Upper lobe of left lung (tissue), 6 donors: ENCODE results near the gene ZNF408. TPM values are rescaled to one million over a fixed set of nuclear protein-coding genes. Genes with fewer than 3 reads are reported as not detected.

ENCODE experiments used
- ATAC-seq, 2 donors: fragments of 200-7000 bp; cut with Tn5 transposase; one replicate each; pipeline ENCODE4 v1.9.1; 2022; ENCODE audit warnings: mild to moderate bottlenecking in 2 of 2, moderate library complexity in 2 of 2; ENCODE audit not compliant: low FRiP score in 2 of 2
- DNase-seq, 2 donors: peaks; one replicate each; pipeline ENCODE4 v3.0.0-alpha.2; 2019 to 2020
- H3K27ac ChIP-seq, 4 donors: fragments of 200-600 bp; sonication (generic); one replicate each; pipeline ENCODE4 v1.5.1; 2016 to 2019
- H3K27me3 ChIP-seq, 4 donors: fragments of 200-600 bp; sonication (generic); one replicate each; pipeline ENCODE4 v1.5.1; 2017 to 2019
- H3K36me3 ChIP-seq, 4 donors: fragments of 200-600 bp; sonication (generic); one replicate each; pipeline ENCODE4 v1.5.1; 2016 to 2019
- H3K4me1 ChIP-seq, 4 donors: fragments of 200-600 bp; sonication (generic); one replicate each; pipeline ENCODE4 v1.5.1; 2018 to 2019
- H3K4me3 ChIP-seq, 4 donors: fragments of 200-600 bp; sonication (generic); one replicate each; pipeline ENCODE4 v1.5.1; 2017 to 2019; ENCODE audit warnings: mild to moderate bottlenecking in 2 of 4, moderate library complexity in 1 of 4
- H3K9me3 ChIP-seq, 4 donors: fragments of 200-600 bp; sonication (generic); one replicate each; pipeline ENCODE4 v1.5.1; 2018 to 2019
- CTCF ChIP-seq, 6 experiments: fragments of 450-650 bp in 4 of 6; fragments of 200-600 bp in 2 of 6; sonication (generic) in 2 of 6; IDR thresholded peaks; one replicate each; pipeline ENCODE4 v1.5.1; 2016 to 2019; ENCODE audit warnings: antibody characterized with exemption in 6 of 6
- EP300 ChIP-seq, 4 donors: sonication (generic); formaldehyde crosslinking; IDR thresholded peaks; one replicate each; pipeline ENCODE4 v1.5.1; 2017; ENCODE audit warnings: antibody characterized with exemption in 4 of 4, control low read depth in 2 of 4
- POLR2A ChIP-seq, 4 donors: fragments of 450-650 bp; IDR thresholded peaks; one replicate each; pipeline ENCODE4 v1.5.1; 2016 to 2017; ENCODE audit warnings: antibody characterized with exemption in 4 of 4, mild to moderate bottlenecking in 2 of 4
- POLR2AphosphoS5 ChIP-seq, 2 donors: sonication (generic); formaldehyde crosslinking; IDR thresholded peaks; one replicate each; pipeline ENCODE4 v1.5.1; 2017; ENCODE audit warnings: antibody characterized with exemption in 2 of 2
- whole genome bisulfite sequencing, 2 donors: methylation state at CpG; one replicate each; pipeline ENCODE4 v1.1.5; 2017 to 2018; 5-methylcytosine and 5-hydroxymethylcytosine counted together
- total RNA-seq, 6 donors: library from RNA; depleted of rRNA in 4 of 6; stranded (reverse); fragments of >200 nt in 4 of 6; gene quantifications; one replicate each; pipeline versions ENCODE4 v1.1.0 to v1.2.1, GENCODE V29; 2016 to 2021
- donor health status: DM: no; HTN: no; CAD: no; lungs with moderate emphysema.
- donor health status: DM: no; HTN: yes; CAD: no; lungs with severe emphysema.

Gene ZNF408
- total RNA-seq, 6 donors from 2014 or later: 5.3 to 17.2 (median 10.5) TPM

DNA sequence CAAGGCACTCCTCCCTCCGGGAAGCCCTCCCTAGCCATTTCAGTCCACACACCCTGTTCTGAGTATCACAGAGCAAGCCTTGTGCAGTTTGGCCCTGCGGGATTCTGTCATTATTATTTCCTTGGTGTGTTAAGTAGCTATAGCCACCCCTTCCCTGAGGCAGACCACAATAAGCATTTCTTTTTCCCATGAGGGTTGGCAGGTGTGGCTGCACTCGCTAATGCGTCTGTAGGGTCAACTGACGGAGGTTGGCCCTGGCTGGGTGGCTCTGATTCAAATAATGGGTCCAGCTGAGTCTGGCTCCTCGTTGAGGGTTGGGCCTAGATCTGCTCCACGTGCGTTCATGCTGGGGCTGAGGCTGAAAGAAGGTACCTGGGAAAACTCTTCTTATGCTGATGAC, 23.3 kb downstream of the ZNF408 start:
- 71 to 77% methylated on average over 8 of the region's 8 CpGs for WGBS, 2 donors
- Histone ChIP-seq H3K9me3 (no peaks in the 10 kb centered on the region), H3K27ac (no peak overlapping the region), H3K27me3 (no peaks in the 10 kb centered on the region), H3K4me1 (no peaks in the 10 kb centered on the region), H3K36me3 (no peaks in the 10 kb centered on the region), H3K4me3 (no peak overlapping the region)
- DNase-seq (no peak), ATAC-seq (no peak)
- TF ChIP-seq EP300 (IDR thresholded peaks at IDR 0.05): no peak
- no peak for TF ChIP-seq POLR2A (IDR thresholded peaks at IDR 0.05)
- no peak for TF ChIP-seq POLR2AphosphoS5 (IDR thresholded peaks at IDR 0.05)
- TF ChIP-seq CTCF (IDR thresholded peaks at IDR 0.05): no peak

DNA sequence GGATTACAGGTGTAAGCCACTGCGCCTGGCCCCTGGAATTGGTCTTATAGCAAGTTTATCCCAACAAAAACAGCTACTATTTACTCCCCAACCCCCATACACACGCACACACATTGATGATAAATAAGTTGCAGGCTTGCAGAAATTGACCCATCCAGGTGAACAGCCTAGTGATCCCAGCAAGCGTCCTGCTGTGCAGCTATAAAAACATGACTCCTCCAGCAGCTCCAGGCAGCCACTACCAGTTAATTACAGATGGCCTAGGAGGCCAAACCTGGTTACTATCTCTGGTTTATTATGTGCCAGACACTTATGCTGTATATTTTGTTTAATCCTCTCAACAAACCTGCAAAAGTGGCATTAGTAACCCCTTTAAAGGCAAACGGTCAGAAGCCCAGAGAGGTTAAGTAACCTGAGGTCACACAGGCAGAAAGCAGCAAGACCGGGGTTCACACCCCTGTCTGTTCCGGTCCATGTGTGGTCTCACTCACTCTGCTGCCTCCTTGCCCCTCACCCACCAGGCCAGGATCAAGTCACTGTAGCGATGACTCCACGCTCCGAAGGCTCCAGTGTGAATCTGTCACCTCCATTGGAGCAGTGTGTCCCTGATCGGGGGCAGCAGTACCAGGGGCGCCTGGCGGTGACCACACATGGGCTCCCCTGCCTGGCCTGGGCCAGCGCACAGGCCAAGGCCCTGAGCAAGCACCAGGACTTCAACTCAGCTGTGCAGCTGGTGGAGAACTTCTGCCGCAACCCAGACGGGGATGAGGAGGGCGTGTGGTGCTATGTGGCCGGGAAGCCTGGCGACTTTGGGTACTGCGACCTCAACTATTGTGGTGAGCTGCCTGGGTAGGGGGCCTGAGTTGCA, 24.7 kb downstream of the ZNF408 start:
- WGBS, 2 donors: 85 to 92% methylated on average over 13 to 19 of the region's 19 CpGs
- no peak for DNase-seq
- TF ChIP-seq EP300 (IDR thresholded peaks at IDR 0.05) (no peak), CTCF (IDR thresholded peaks at IDR 0.05) (no peak), POLR2A (IDR thresholded peaks at IDR 0.05) (no peak), POLR2AphosphoS5 (IDR thresholded peaks at IDR 0.05) (no peak)

DNA sequence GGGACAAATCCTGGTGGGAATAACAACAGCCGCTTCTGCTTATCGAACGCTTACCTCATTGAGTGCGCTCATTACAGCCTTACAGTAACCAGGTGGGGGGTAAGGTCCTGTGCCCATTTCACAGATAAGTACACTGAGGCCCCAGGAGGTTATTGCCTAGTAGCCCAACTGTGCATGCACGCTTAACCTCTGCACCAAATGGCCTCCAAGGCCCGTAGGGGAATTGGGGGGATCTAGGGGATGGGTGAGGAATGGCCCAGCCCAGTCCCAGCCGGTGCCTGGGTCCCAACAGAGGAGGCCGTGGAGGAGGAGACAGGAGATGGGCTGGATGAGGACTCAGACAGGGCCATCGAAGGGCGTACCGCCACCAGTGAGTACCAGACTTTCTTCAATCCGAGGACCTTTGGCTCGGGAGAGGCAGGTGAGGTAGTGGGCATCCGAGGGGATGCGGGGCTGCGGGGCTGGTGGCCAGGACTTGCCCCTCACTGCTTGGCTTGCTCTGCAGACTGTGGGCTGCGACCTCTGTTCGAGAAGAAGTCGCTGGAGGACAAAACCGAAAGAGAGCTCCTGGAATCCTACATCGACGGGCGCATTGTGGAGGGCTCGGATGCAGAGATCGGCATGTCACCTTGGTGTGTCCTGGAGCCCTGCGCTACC, 25.5 kb downstream of the ZNF408 start:
- no peaks in the 10 kb centered on the region for H3K36me3 ChIP-seq
- H3K4me3 ChIP-seq: no peak overlapping the region
- no peaks in the 10 kb centered on the region for H3K4me1 ChIP-seq
- DNase-seq (no peak), ATAC-seq (no peak)
- H3K27me3 ChIP-seq: no peaks in the 10 kb centered on the region
- H3K9me3 ChIP-seq: no peaks in the 10 kb centered on the region
- 90 to 94% methylated on average over 26 of the region's 26 CpGs for WGBS, 2 donors
- no peak for TF ChIP-seq POLR2A (IDR thresholded peaks at IDR 0.05)
- no peak for TF ChIP-seq POLR2AphosphoS5 (IDR thresholded peaks at IDR 0.05)
- no peak for TF ChIP-seq EP300 (IDR thresholded peaks at IDR 0.05)
- TF ChIP-seq CTCF (IDR thresholded peaks at IDR 0.05): no peak
- H3K27ac ChIP-seq: no peak overlapping the region

More for the DNA sequence above, 24.7 kb downstream of the ZNF408 start:
- no peak overlapping the region for H3K4me3 ChIP-seq
- H3K9me3 ChIP-seq: no peaks in the 10 kb centered on the region
- no peaks in the 10 kb centered on the region for H3K36me3 ChIP-seq
- H3K27me3 ChIP-seq: no peaks in the 10 kb centered on the region
- no peaks in the 10 kb centered on the region for H3K4me1 ChIP-seq
- ATAC-seq: no peak
- no peak overlapping the region for H3K27ac ChIP-seq

DNA sequence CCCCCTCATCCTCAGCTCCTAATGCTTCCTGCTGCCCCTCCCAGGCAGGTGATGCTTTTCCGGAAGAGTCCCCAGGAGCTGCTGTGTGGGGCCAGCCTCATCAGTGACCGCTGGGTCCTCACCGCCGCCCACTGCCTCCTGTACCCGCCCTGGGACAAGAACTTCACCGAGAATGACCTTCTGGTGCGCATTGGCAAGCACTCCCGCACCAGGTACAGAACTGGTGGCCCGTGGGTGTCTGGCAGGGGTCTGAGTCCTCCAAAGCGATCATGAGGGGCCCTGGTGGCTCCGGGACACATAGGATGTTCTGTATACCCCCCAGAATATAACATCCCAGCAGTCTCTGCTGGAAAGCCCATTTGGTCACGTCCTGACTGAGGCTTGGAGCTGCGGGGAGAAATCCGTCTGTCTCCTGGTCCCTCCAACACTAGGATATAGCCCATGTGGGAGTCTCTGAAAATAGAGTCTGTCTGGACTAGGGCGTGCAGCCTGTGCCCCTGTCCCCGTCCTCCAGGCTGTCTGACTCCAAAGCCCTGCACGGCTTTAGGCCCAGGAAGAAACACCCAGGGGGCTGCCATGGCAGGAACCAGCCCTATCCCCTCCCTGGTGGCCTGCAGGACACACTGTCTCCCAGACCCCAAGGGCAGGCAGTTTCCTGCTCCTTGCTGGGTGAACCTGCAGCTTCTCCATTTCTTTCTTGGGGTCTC, 27.3 kb downstream of the ZNF408 start:
- Histone ChIP-seq H3K27me3 (no peaks in the 10 kb centered on the region), H3K36me3 (no peaks in the 10 kb centered on the region), H3K27ac (no peak overlapping the region), H3K4me1 (no peaks in the 10 kb centered on the region), H3K4me3 (no peak overlapping the region), H3K9me3 (no peaks in the 10 kb centered on the region)
- ATAC-seq (peak in 1 of 2 donors; percentile 8), DNase-seq (no peak)
- no peak for TF ChIP-seq POLR2A (IDR thresholded peaks at IDR 0.05)
- TF ChIP-seq EP300 (IDR thresholded peaks at IDR 0.05): no peak
- TF ChIP-seq POLR2AphosphoS5 (IDR thresholded peaks at IDR 0.05): no peak
- no peak for TF ChIP-seq CTCF (IDR thresholded peaks at IDR 0.05)
- 92% methylated on average over 17 of the region's 17 CpGs; no CpG with 5 or more reads in 1 of the 2 donors for WGBS, 2 donors
